GM18499 (cell line): ENCODE results near the gene GALNT2.

Experiments used
- ATAC-seq: cut with Tn5 transposase; IDR thresholded peaks from one replicate; pipeline ENCODE4 v1.9.1; 2021; ENCODE audit warnings: moderate number of reproducible peaks; ENCODE audit not compliant: insufficient read depth, unreplicated experiment

The GALNT2 gene

DNA sequence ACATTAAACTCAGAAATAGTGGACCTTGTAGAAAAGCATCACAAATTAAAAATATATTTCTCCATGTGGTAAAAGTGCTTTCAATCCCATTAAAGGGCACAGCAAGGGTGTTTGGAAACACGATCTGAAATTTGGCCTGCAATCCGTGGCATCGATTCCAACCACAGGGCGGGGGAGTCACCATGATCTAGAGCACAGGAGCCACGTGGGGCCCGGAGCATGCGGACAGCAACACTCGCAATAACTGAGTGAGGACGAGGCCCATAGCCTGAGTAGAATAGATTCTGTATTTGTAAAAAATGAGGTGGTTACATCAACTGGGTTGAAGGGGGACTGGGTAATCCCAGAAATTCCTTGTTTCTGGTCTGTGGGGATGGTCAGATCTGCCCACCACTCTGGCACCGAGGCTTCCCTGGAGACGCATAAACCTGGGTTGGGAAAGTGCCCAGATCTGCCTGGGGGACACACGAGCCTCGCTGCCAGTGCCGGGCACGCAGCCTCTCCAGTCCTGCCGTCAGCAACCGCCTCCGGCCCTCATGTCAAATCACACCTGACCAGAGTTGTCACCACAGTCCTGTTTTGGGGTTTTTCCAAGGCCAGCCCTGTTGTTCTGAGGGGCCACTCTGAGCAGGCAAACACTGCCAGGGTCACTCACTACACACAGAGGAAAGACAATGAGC, 254.8 kb downstream of the GALNT2 start:
- no peak for ATAC-seq

GRCh38 chr1:230322421-230322756, 255.4 kb downstream of the GALNT2 start:
- no peak for ATAC-seq

DNA sequence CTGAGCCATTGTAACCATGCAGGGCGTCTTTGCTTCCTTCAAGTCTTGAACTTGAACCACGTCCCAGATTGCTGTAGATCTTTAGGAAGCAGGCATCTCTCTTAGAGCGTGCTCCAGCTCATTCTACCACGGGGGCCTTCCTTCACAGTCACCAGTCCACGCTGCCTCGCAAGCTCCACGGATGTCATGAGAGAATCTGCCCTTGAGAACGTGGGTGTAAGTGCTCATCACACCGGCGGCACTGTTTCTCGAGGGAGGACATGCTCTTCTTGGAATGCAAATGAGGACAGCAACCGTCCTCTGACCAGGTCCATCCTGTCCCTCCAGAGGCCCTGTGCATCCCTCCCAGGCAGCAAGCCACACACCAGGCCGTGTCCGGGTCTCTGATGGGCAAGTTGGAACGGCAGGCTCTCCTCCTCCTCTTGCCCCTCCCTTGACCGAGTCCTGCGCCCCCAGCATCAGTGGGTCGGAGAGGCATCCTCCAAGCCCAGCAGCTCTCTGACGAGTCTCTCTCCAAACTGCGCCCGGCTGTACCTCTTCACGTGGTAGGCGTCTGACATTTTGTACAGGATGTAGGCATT, 256.0 kb downstream of the GALNT2 start:
- ATAC-seq, result no peak

DNA sequence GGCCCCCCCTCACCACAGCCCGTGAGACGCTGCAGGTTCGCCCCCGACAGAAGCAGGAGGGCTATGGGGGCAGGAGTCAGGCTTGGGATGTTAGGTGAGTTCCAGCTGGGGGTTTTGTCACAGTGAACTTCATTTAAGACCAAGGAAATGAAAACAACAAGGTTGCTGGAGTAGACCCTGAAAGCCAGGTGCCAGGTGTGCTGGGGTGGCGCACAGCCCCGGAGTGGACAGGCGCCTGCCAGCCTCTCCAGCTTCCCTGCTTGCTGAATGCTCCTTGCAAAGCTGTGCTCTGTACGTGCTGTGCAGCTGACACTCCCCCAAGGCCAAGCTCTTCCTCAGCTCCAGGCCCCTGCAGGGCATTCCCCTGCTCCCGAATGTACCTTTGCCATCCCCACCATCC, 256.6 kb downstream of the GALNT2 start:
- ATAC-seq, result no peak

DNA sequence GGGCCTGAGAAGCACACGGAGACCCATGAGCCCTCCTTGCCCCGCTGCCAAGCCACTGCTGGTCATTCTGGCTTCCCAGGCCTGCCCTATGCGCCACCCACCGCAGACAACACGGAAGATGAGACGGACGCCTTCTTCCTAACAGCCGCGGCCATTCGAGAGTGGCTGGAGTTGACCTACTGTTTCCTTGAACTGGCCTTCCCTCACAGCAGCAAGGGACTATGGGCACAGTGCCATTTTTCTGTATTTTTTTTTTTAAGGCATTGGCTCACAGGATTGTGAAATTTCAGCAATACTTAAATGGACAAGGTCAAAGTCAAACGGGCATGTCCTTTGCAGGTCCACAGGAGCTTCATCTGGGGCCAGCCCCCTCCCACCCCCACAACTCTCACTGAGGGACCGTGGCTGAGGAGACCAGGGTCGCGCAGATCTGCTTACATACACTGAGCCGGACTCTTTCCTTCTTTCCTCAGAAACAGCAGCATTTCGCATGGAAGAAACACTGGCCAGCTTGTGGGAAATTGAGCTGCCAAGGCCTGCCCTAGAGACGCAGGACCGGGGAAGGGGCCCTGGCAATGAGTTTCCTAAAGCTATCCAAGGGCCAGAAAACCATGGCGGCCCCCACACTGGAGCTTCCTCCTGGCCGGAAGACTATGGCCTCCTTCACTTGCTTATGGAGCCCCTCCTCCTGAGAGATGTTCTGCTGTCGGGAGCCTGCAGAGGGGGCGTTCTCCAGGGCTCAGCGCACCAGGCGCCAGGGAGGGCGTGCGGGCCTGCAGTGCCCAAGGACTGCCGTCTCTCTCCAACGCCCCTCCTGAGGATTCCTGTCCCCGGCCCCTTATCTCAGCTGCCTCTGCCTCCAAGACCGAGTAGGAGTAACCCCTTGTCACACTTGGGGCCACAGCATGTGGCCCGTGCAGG, 260.2 kb downstream of the GALNT2 start:
- no peak for ATAC-seq

- no peak for ATAC-seq
Observed at GRCh38 chr1:230327892-230328284, 260.9 kb downstream of the GALNT2 start.

DNA sequence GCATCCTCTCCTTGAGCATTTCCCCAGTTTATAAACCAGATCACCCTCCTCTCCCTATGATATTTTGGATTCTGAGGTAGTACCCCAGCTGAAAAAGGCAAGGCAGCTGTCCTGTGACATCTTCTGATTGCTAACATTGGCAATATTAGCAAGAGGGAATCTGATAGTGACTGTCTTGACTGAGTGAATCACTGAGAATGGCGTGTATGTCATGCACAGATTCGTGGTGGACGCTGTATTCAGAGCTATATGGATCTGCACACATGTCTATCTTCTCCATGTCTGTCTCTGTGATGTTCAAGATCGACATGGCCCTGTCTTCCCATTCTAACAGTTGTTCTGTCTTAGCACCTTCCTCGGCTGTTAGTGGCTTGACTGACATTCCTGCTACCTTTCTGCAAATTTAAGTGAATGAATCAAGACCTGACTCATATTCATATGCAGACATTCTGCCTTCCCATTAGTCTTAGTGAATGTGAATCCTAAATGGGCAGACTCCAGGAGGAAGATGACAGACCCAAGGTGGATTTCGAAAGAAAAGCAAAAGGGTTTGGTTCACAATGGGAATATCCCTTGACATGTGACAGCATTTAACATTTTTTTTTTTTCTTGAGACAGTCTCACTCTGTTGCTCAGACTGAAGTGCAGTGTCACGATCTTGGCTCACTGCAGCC, 261.4 kb downstream of the GALNT2 start:
- no peak for ATAC-seq

- ATAC-seq, result no peak
Observed at GRCh38 chr1:230330157-230330556, 263.1 kb downstream of the GALNT2 start.
